GM23338 (cell line): ENCODE measurements around the gene NXN.

Source experiments
- CREB1 ChIP-seq: fragments of 250-450 bp; sonication (Bioruptor Pico); IDR thresholded peaks from 2 replicates; pipeline ENCODE4 v1.5.0; 2020; ENCODE audit warnings: low read depth, mild to moderate bottlenecking, moderate library complexity
- EZH2 ChIP-seq: fragments of 200-600 bp; sonication (generic); IDR thresholded peaks from one replicate; pipeline ENCODE4 v1.8.0; 2017; ENCODE audit warnings: antibody characterized with exemption, mild to moderate bottlenecking, low read depth; ENCODE audit not compliant: unreplicated experiment
- EZH2phosphoT487 ChIP-seq: fragments of 200-600 bp; sonication (generic); IDR thresholded peaks from one replicate; pipeline ENCODE4 v1.8.1; 2018; ENCODE audit warnings: antibody characterized with exemption; ENCODE audit not compliant: unreplicated experiment
- JUNB ChIP-seq: IDR thresholded peaks from one replicate; pipeline ENCODE4 v1.6.1; 2016; ENCODE audit warnings: antibody characterized with exemption; ENCODE audit not compliant: unreplicated experiment
- NANOG ChIP-seq: IDR thresholded peaks from 2 replicates; pipeline ENCODE4 v1.6.1; 2016; ENCODE audit warnings: antibody characterized with exemption, borderline replicate concordance
- POLR2AphosphoS5 ChIP-seq: IDR thresholded peaks from 2 replicates; pipeline ENCODE4 v1.6.1; 2016; ENCODE audit warnings: antibody characterized with exemption, low read depth
- ZNF331 ChIP-seq: fragments of 250-450 bp; sonication (Bioruptor Pico); IDR thresholded peaks from 2 replicates; pipeline ENCODE4 v1.5.0; 2020; ENCODE audit warnings: low read depth, mild to moderate bottlenecking, moderate library complexity
- TF ChIP-seq, protein P1 (sequence below): IDR thresholded peaks from 2 replicates; pipeline ENCODE4 v1.6.1; 2016; ENCODE audit warnings: antibody characterized with exemption
- TF ChIP-seq, protein P2 (sequence below), 2 experiments: fragments of 200-600 bp in 1 of 2; sonication (generic) in 1 of 2; conservative IDR thresholded peaks; 2 replicates each; pipeline versions ENCODE4 v1.5.1 to v1.6.1; 2016 to 2017; ENCODE audit warnings: antibody characterized with exemption in 2 of 2, low read depth in 2 of 2, mild to moderate bottlenecking in 2 of 2, moderate library complexity in 1 of 2
- TF ChIP-seq, protein P3 (sequence below): IDR thresholded peaks from one replicate; pipeline ENCODE4 v1.6.1; 2018; ENCODE audit warnings: antibody characterized with exemption; ENCODE audit not compliant: unreplicated experiment
- TF ChIP-seq, protein P4 (sequence below): fragments of 250-450 bp; sonication (Bioruptor Pico); IDR thresholded peaks from 2 replicates; pipeline ENCODE4 v1.5.0; 2020; ENCODE audit warnings: mild to moderate bottlenecking, moderate library complexity

DNA sequence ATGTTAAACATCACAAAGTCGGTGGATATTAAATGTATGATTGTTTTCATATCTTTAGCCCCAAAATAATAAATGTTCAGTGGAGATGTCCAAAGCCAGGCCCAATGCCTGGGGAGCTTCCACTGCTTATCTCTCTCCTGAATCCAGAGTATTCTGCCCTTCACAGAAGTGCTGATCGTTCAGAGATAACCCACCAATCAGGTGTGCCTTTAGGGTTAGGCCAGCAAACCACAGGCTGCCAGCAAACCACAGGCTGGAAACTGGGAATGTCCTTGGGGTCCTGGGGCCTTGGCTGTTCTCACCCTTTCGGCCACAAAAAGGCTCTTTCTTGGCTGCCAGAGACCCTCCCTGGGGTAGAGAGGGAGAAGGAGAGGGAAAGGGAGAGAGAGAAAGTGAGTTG, 33.9 kb downstream of the NXN start:
- TF ChIP-seq, protein P1, sequence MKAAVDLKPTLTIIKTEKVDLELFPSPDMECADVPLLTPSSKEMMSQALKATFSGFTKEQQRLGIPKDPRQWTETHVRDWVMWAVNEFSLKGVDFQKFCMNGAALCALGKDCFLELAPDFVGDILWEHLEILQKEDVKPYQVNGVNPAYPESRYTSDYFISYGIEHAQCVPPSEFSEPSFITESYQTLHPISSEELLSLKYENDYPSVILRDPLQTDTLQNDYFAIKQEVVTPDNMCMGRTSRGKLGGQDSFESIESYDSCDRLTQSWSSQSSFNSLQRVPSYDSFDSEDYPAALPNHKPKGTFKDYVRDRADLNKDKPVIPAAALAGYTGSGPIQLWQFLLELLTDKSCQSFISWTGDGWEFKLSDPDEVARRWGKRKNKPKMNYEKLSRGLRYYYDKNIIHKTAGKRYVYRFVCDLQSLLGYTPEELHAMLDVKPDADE: no peak
- TF ChIP-seq, protein P2, sequence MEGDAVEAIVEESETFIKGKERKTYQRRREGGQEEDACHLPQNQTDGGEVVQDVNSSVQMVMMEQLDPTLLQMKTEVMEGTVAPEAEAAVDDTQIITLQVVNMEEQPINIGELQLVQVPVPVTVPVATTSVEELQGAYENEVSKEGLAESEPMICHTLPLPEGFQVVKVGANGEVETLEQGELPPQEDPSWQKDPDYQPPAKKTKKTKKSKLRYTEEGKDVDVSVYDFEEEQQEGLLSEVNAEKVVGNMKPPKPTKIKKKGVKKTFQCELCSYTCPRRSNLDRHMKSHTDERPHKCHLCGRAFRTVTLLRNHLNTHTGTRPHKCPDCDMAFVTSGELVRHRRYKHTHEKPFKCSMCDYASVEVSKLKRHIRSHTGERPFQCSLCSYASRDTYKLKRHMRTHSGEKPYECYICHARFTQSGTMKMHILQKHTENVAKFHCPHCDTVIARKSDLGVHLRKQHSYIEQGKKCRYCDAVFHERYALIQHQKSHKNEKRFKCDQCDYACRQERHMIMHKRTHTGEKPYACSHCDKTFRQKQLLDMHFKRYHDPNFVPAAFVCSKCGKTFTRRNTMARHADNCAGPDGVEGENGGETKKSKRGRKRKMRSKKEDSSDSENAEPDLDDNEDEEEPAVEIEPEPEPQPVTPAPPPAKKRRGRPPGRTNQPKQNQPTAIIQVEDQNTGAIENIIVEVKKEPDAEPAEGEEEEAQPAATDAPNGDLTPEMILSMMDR (conservative IDR thresholded peaks at IDR 0.05; ENCODE audit: low read depth in 2 of 2): no peak
- TF ChIP-seq EZH2 (no peak), POLR2AphosphoS5 (no peak), EZH2phosphoT487 (no peak), CREB1 (CRISPR knock-in tag) (no peak), JUNB (no peak), NANOG (no peak), ZNF331 (no peak)
- TF ChIP-seq, protein P3, sequence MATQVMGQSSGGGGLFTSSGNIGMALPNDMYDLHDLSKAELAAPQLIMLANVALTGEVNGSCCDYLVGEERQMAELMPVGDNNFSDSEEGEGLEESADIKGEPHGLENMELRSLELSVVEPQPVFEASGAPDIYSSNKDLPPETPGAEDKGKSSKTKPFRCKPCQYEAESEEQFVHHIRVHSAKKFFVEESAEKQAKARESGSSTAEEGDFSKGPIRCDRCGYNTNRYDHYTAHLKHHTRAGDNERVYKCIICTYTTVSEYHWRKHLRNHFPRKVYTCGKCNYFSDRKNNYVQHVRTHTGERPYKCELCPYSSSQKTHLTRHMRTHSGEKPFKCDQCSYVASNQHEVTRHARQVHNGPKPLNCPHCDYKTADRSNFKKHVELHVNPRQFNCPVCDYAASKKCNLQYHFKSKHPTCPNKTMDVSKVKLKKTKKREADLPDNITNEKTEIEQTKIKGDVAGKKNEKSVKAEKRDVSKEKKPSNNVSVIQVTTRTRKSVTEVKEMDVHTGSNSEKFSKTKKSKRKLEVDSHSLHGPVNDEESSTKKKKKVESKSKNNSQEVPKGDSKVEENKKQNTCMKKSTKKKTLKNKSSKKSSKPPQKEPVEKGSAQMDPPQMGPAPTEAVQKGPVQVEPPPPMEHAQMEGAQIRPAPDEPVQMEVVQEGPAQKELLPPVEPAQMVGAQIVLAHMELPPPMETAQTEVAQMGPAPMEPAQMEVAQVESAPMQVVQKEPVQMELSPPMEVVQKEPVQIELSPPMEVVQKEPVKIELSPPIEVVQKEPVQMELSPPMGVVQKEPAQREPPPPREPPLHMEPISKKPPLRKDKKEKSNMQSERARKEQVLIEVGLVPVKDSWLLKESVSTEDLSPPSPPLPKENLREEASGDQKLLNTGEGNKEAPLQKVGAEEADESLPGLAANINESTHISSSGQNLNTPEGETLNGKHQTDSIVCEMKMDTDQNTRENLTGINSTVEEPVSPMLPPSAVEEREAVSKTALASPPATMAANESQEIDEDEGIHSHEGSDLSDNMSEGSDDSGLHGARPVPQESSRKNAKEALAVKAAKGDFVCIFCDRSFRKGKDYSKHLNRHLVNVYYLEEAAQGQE: no peak
- TF ChIP-seq, protein P4, sequence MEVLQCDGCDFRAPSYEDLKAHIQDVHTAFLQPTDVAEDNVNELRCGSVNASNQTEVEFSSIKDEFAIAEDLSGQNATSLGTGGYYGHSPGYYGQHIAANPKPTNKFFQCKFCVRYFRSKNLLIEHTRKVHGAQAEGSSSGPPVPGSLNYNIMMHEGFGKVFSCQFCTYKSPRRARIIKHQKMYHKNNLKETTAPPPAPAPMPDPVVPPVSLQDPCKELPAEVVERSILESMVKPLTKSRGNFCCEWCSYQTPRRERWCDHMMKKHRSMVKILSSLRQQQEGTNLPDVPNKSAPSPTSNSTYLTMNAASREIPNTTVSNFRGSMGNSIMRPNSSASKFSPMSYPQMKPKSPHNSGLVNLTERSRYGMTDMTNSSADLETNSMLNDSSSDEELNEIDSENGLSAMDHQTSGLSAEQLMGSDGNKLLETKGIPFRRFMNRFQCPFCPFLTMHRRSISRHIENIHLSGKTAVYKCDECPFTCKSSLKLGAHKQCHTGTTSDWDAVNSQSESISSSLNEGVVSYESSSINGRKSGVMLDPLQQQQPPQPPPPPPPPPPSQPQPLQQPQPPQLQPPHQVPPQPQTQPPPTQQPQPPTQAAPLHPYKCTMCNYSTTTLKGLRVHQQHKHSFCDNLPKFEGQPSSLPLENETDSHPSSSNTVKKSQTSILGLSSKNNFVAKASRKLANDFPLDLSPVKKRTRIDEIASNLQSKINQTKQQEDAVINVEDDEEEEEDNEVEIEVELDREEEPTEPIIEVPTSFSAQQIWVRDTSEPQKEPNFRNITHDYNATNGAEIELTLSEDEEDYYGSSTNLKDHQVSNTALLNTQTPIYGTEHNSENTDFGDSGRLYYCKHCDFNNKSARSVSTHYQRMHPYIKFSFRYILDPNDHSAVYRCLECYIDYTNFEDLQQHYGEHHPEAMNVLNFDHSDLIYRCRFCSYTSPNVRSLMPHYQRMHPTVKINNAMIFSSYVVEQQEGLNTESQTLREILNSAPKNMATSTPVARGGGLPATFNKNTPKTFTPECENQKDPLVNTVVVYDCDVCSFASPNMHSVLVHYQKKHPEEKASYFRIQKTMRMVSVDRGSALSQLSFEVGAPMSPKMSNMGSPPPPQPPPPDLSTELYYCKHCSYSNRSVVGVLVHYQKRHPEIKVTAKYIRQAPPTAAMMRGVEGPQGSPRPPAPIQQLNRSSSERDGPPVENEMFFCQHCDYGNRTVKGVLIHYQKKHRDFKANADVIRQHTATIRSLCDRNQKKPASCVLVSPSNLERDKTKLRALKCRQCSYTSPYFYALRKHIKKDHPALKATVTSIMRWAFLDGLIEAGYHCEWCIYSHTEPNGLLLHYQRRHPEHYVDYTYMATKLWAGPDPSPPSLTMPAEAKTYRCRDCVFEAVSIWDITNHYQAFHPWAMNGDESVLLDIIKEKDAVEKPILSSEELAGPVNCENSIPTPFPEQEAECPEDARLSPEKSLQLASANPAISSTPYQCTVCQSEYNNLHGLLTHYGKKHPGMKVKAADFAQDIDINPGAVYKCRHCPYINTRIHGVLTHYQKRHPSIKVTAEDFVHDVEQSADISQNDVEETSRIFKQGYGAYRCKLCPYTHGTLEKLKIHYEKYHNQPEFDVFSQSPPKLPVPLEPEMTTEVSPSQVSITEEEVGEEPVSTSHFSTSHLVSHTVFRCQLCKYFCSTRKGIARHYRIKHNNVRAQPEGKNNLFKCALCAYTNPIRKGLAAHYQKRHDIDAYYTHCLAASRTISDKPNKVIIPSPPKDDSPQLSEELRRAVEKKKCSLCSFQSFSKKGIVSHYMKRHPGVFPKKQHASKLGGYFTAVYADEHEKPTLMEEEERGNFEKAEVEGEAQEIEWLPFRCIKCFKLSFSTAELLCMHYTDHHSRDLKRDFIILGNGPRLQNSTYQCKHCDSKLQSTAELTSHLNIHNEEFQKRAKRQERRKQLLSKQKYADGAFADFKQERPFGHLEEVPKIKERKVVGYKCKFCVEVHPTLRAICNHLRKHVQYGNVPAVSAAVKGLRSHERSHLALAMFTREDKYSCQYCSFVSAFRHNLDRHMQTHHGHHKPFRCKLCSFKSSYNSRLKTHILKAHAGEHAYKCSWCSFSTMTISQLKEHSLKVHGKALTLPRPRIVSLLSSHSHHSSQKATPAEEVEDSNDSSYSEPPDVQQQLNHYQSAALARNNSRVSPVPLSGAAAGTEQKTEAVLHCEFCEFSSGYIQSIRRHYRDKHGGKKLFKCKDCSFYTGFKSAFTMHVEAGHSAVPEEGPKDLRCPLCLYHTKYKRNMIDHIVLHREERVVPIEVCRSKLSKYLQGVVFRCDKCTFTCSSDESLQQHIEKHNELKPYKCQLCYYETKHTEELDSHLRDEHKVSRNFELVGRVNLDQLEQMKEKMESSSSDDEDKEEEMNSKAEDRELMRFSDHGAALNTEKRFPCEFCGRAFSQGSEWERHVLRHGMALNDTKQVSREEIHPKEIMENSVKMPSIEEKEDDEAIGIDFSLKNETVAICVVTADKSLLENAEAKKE (CRISPR knock-in tag): no peak
